GM12878 (cell line): ENCODE data around the gene ELANE. TPM values are rescaled to one million over a fixed set of nuclear protein-coding genes. Genes with fewer than 3 reads are reported as not detected.

Experiments used
- ATAC-seq: fragments of 200-7000 bp; cut with Tn5 transposase; 3 replicates; pipeline ENCODE4 v1.9.1; 2020; ENCODE audit warnings: mild to moderate bottlenecking, moderate library complexity
- BruUV-seq: library from RNA; stranded (reverse); fragments of 400-500 nt; replicated peaks from 2 replicates; lab custom pipeline; 2021; lab: Mats Ljungman, UMichigan
- CTCF ChIA-PET: fragments of 300-600 bp; sonication (Branson Sonifier 250); formaldehyde crosslinking; extraction: SDS; loops from one replicate; lab custom pipeline; 2021; ENCODE audit warnings: inconsistent platforms; lab: Yijun Ruan, JAX
- POLR2A ChIA-PET: fragments of 350-600 bp; formaldehyde crosslinking; extraction: SDS; loops from one replicate; lab custom pipeline; 2021; ENCODE audit warnings: inconsistent platforms; lab: Charles Lee
- RAD21 ChIA-PET: fragments of 300-600 bp; sonication (Branson Sonifier 250); formaldehyde crosslinking; loops from one replicate; lab custom pipeline; 2023; ENCODE audit warnings: antibody characterized with exemption; ENCODE audit not compliant: unreplicated experiment; lab: Charles Lee
- SMC1A ChIA-PET: fragments of 300-600 bp; sonication (Branson Sonifier 250); formaldehyde crosslinking; loops from one replicate; lab custom pipeline; 2023; ENCODE audit not compliant: unreplicated experiment, uncharacterized antibody; lab: Charles Lee
- DNase-seq: peaks from one replicate; pipeline ENCODE4 v3.0.0-alpha.2; 2011; ENCODE audit warnings: low read depth, low spot score
- FAIRE-seq: peaks from 3 replicates; lab custom pipeline; 2011; peaks lifted over from hg19 to GRCh38; lab: Jason Lieb, UNC
- H2AFZ ChIP-seq: 2 replicates; pipeline ENCODE4 v1.6.0; 2011; ENCODE audit warnings: low read depth, low read length, control low read depth; ENCODE audit not compliant: control insufficient read depth
- H3K27ac ChIP-seq: 2 replicates; pipeline ENCODE4 v1.5.1; 2011; ENCODE audit warnings: control low read depth; ENCODE audit not compliant: control insufficient read depth, insufficient read depth
- H3K27me3 ChIP-seq, 2 experiments: replicated peaks in 1 of 2; 2 replicates each; pipeline versions ENCODE4 v1.6.0 to v1.6.1; 2011; ENCODE audit warnings: low read length in 1 of 2; ENCODE audit not compliant: control insufficient read depth in 2 of 2, insufficient read depth in 2 of 2
- H3K36me3 ChIP-seq, 2 experiments: 2 replicates each; pipeline ENCODE4 v1.5.1; 2011; ENCODE audit warnings: low read length in 1 of 2; ENCODE audit not compliant: control insufficient read depth in 2 of 2, insufficient read depth in 2 of 2
- H3K4me1 ChIP-seq: 2 replicates; pipeline ENCODE4 v1.6.1; 2011; ENCODE audit warnings: mild to moderate bottlenecking, low read length, moderate library complexity, mixed read lengths; ENCODE audit not compliant: control insufficient read depth, insufficient read depth
- H3K4me2 ChIP-seq: 2 replicates; pipeline ENCODE4 v1.6.0; 2011; ENCODE audit warnings: control low read depth; ENCODE audit not compliant: control insufficient read depth, insufficient read depth
- H3K4me3 ChIP-seq: fragments of 200-600 bp; sonication (generic); 2 replicates; pipeline ENCODE4 v1.5.1; 2016
- H3K79me2 ChIP-seq: 2 replicates; pipeline ENCODE4 v1.6.0; 2011; ENCODE audit warnings: low read length; ENCODE audit not compliant: control insufficient read depth, insufficient read depth
- H3K9ac ChIP-seq: 2 replicates; pipeline ENCODE4 v1.8.0; 2011; ENCODE audit warnings: low read length, control low read depth, mixed read lengths; ENCODE audit not compliant: control insufficient read depth, insufficient read depth
- H3K9me3 ChIP-seq: replicated peaks from 3 replicates; pipeline ENCODE4 v1.5.1; 2011; ENCODE audit warnings: mild to moderate bottlenecking, low read length; ENCODE audit not compliant: control insufficient read depth, insufficient read depth
- H4K20me1 ChIP-seq: 2 replicates; pipeline ENCODE4 v1.6.0; 2011; ENCODE audit not compliant: control insufficient read depth, insufficient read depth
- BCL11A ChIP-seq: IDR thresholded peaks from 2 replicates; pipeline ENCODE4 v1.6.1; 2011; ENCODE audit warnings: low read depth, low read length
- CHD4 ChIP-seq: fragments of 200-600 bp; sonication (generic); IDR thresholded peaks from 2 replicates; pipeline ENCODE4 v1.6.1; 2016; ENCODE audit warnings: mild to moderate bottlenecking
- HDAC2 ChIP-seq: fragments of 200-600 bp; sonication (generic); IDR thresholded peaks from 2 replicates; pipeline ENCODE4 v1.6.1; 2017
- MEF2A ChIP-seq: IDR thresholded peaks from 2 replicates; pipeline ENCODE4 v1.6.1; 2011; ENCODE audit warnings: low read depth, mild to moderate bottlenecking, low read length, moderate library complexity; ENCODE audit not compliant: insufficient read depth
- MYB ChIP-seq: fragments of 150-350 bp; IDR thresholded peaks from 2 replicates; pipeline ENCODE4 v1.6.1; 2014; ENCODE audit warnings: mild to moderate bottlenecking, low read depth, low read length, borderline replicate concordance
- POLR2A ChIP-seq: IDR thresholded peaks from 2 replicates; pipeline ENCODE4 v1.6.1; 2011; ENCODE audit warnings: low read depth, mild to moderate bottlenecking, low read length
- POLR2AphosphoS2 ChIP-seq: IDR thresholded peaks from 2 replicates; pipeline ENCODE4 v1.6.1; 2011; ENCODE audit warnings: low read depth, mild to moderate bottlenecking, low read length, improper control_type of control experiment, moderate library complexity
- POLR2AphosphoS5 ChIP-seq: IDR thresholded peaks from 2 replicates; pipeline ENCODE4 v1.6.1; 2011; ENCODE audit warnings: mild to moderate bottlenecking, low read length, inconsistent platforms
- SREBF2 ChIP-seq: IDR thresholded peaks from 2 replicates; pipeline ENCODE4 v1.6.1; 2012; ENCODE audit warnings: mild to moderate bottlenecking, low read length
- TCF3 ChIP-seq: IDR thresholded peaks from 2 replicates; pipeline ENCODE4 v1.6.1; 2012; ENCODE audit warnings: low read depth, mild to moderate bottlenecking, low read length, borderline replicate concordance; ENCODE audit not compliant: insufficient read depth
- ZZZ3 ChIP-seq: IDR thresholded peaks from 2 replicates; pipeline ENCODE4 v1.6.1; 2011; ENCODE audit warnings: low read depth; ENCODE audit not compliant: control insufficient read depth, insufficient read length
- WGBS: methylation state at CpG from one replicate; pipeline ENCODE4 v1.1.6; 2016; ENCODE audit warnings: low lambda C conversion rate; ENCODE audit not compliant: insufficient replicate concordance, insufficient coverage; ENCODE audit errors: missing lambda C conversion rate; 5-methylcytosine and 5-hydroxymethylcytosine counted together
- in situ Hi-C: fragments of 300-500 bp; cut with MboI; formaldehyde crosslinking; loops from 9 replicates; pipeline ENCODE4 v1.14.3; 2018; ENCODE audit warnings: mixed read lengths
- intact Hi-C: fragments of 100-400 bp; cut with micrococcal nuclease; formaldehyde crosslinking; loops from one replicate; pipeline ENCODE4 v1.14.2; 2022; ENCODE audit not compliant: unreplicated experiment
- polyA plus RNA-seq, 11 experiments: library from polyadenylated mRNA; depleted of rRNA in 4 of 11; unstranded in 6 of 11; stranded (reverse) in 5 of 11; fragments of >200 nt; fragmentation: Nextera tagmentation in 4 of 11; fragmentation: Illumina TruSeq in 1 of 11; extraction: Ambion mirVana in 4 of 11; extraction: Trizol in 1 of 11; gene quantifications; 1 replicate in 1 of 11; 2 replicates in 10 of 11; pipeline versions ENCODE4 v1.2.1 to v1.2.3, GENCODE V29; 2011 to 2016; ENCODE audit warnings: inconsistent platforms in 2 of 11, missing spikeins in 2 of 11, low read depth in 1 of 11
- total RNA-seq, 4 experiments: library from RNA; depleted of rRNA in 3 of 4; stranded (reverse); fragments of >200 nt in 3 of 4; fragmentation: Illumina TruSeq in 1 of 4; extraction: Trizol in 1 of 4; gene quantifications; 2 replicates each; pipeline versions ENCODE4 v1.2.1 to v1.2.3, GENCODE V29; 2013 to 2021
- TF ChIP-seq, protein P1 (sequence below): IDR thresholded peaks from 2 replicates; pipeline ENCODE4 v1.6.1; 2011; ENCODE audit warnings: mild to moderate bottlenecking, low read depth, low read length, moderate library complexity; ENCODE audit not compliant: insufficient replicate concordance

Gene ELANE
- total and polyA plus RNA-seq, 10 of the 15 experiments (the other 5 are each of a cell fraction or from before 2014, with no cell fraction given): not detected

DNA sequence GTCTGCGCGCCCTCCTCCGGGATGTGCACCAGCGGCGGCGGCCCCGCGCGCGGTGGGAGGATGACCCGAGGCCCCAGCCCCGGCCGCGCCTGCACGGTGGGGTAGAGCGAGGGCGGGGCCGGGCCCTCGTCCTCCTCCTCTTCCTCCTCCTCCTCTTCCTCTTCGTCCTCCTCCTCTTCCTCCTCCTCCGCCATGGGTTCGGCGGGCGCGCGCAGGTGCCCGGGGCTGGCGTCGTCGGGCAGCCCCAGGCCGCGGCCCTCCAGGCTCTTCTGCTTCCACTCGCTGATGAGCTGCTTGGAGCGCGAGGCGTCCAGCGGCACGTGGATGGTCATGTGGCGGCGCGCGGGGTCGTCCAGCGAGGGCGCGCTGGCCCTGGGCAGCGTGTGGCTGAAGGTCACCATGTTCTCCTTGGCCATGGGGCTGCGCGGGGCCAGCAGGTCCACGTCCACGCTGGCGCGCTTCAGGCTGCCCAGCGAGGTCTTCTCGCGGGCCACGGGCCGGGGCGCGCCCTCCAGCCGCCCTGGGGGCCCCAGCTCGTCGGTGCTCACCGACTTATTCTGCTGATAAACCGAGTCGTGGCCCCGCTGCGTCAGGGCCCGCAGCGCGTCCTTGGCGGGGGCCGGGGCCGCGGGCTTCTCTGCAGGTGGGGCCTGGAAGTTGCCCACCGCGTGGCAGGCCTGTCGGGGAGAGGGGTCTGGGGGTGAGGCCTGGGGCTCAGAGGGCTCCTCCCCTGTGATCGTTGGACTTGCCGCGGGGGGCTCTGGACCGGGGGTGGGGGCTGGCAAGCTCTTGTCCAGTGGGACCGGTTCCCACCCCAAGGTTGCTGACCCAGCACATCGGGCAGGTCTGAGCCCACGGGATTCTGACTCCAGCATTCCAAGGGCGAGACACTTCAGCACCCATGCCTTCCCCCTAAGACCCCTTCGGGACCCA, 38.6 kb upstream of the ELANE start:
- no peaks in the 10 kb centered on the region for H4K20me1 ChIP-seq
- ChIA-PET POLR2A (no interaction called here), RAD21 (no interaction called here), CTCF (no interaction called here)
- FAIRE-seq (no peak), DNase-seq (no peak)
- intact Hi-C loops (no loop called here), in situ Hi-C loops (no loop called here)
- WGBS: 97% methylated on average over 56 of the region's 87 CpGs
- no TSS peak for BruUV-seq
- no peaks in the 10 kb centered on the region for H3K27me3 ChIP-seq
- no peaks in the 10 kb centered on the region for H3K4me1 ChIP-seq
- H3K4me3 ChIP-seq: no peak overlapping the region
- TF ChIP-seq POLR2AphosphoS5 (peak; percentile 26; the same call in 1 of the 2 replicates), MEF2A (no peak), HDAC2 (peak; percentile 36; the same call in 1 of the 2 replicates), POLR2AphosphoS2 (0 out of 2 replicates have a peak, but pooled peaks have one; percentile 42), ZZZ3 (no peak), CHD4 (no peak), MYB (no peak), POLR2A (peak; percentile 56), TCF3 (0 out of 2 replicates have a peak, but pooled peaks have one; percentile 13), BCL11A (peak; percentile 17), SREBF2 (no peak)
- TF ChIP-seq, protein P1, sequence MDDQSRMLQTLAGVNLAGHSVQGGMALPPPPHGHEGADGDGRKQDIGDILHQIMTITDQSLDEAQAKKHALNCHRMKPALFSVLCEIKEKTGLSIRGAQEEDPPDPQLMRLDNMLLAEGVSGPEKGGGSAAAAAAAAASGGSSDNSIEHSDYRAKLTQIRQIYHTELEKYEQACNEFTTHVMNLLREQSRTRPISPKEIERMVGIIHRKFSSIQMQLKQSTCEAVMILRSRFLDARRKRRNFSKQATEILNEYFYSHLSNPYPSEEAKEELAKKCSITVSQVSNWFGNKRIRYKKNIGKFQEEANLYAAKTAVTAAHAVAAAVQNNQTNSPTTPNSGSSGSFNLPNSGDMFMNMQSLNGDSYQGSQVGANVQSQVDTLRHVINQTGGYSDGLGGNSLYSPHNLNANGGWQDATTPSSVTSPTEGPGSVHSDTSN: no peak
- TF ChIP-seq, all 136 proteins: peak for 6
- peak; percentile 4; the same call in 2 of the 3 replicates for ATAC-seq
- SMC1A ChIA-PET: no interaction called here
- Histone ChIP-seq H3K9me3 (no peaks in the 10 kb centered on the region; the same call in 2 of the 3 replicates), H3K36me3 (peaks cover 18 to 23% of the 10 kb centered on the region in 2 experiments; a peak in 3 of 4 replicates), H3K4me2 (no peak overlapping the region), H3K27ac (no peak overlapping the region), H3K79me2 (no peaks in the 10 kb centered on the region), H2AFZ (no peak overlapping the region), H3K9ac (no peak overlapping the region)
